ENCODE results near the gene PPP4R1.

DNA sequence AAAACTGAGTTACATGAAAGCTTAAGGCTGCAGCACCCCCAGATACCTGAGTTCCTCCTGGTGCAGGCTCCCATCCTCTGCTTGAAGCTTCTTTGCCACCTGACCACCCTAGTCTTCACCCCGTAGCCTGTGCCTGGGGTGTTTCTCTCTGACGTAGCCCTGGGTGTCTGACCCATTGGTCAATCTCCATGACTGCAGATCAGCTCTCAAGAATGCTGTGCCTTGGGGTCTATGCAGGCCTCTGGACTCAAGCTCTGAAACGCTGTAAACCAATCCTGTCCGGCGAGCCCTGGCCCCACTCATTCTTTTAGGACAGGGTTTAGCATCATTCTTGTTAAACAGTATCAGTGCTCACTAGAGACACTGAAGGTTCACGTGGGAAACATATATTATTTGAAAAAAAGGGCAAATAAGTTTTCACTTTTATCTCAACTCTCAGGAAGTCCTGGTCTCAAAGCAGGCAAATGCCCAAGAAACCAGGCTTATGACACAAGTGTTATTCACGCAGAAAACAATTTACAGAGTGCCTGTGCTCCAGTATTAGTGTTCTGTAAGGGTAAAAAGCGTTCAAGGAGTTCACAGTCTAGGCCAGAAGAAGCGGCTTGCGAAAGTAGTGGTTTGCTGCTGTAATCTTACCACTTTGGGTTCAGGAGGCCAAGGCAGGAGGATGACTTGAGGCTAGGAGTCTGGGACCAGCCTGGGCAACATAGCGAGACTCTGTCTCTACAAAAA is 22.8 kb upstream of the PPP4R1 start:
- TF ChIP-seq, protein P1, sequence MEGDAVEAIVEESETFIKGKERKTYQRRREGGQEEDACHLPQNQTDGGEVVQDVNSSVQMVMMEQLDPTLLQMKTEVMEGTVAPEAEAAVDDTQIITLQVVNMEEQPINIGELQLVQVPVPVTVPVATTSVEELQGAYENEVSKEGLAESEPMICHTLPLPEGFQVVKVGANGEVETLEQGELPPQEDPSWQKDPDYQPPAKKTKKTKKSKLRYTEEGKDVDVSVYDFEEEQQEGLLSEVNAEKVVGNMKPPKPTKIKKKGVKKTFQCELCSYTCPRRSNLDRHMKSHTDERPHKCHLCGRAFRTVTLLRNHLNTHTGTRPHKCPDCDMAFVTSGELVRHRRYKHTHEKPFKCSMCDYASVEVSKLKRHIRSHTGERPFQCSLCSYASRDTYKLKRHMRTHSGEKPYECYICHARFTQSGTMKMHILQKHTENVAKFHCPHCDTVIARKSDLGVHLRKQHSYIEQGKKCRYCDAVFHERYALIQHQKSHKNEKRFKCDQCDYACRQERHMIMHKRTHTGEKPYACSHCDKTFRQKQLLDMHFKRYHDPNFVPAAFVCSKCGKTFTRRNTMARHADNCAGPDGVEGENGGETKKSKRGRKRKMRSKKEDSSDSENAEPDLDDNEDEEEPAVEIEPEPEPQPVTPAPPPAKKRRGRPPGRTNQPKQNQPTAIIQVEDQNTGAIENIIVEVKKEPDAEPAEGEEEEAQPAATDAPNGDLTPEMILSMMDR (IDR thresholded peaks at IDR 0.05) = no peak
- no peak for TF ChIP-seq ZFX (IDR thresholded peaks at IDR 0.05; ENCODE audit: borderline replicate concordance)
